Fibroblast of pulmonary artery (primary cell): ENCODE measurements around the gene ITPR3.

Source experiments
- DNase-seq: peaks from one replicate; pipeline ENCODE4 v3.0.0-alpha.2; 2010; ENCODE audit warnings: low read depth
- H3K4me3 ChIP-seq: replicated peaks from 2 replicates; pipeline ENCODE4 v1.5.1; 2011; ENCODE audit warnings: low read depth, mild to moderate bottlenecking, control low read depth, low read length, moderate library complexity
- TF ChIP-seq, protein P1 (sequence below): IDR thresholded peaks from 2 replicates; pipeline ENCODE4 v1.5.1; 2011; ENCODE audit warnings: mild to moderate bottlenecking, control low read depth, low read length, inconsistent platforms; ENCODE audit errors: missing control alignments

ITPR3 gene

DNA sequence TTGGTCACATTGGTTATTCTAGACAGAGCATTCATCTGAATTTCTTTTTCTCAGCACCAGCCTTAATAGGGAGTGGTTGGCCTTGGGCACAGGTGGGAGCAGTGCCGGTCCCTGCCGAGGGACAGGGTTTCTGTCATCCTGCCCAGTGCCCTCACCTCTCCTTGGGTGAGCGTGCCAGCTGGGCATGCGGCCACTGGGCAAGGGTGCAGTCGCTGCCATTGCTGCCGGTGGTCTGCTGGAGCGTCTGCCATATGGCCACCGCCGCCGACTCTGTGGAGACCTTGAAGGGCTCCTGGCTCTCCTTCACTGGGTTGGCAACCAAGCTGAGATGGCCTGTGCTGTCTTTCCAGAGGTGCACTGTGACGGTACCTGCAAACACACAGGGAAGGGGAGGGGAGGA is 106.8 kb downstream of the ITPR3 start:
- TF ChIP-seq, protein P1, sequence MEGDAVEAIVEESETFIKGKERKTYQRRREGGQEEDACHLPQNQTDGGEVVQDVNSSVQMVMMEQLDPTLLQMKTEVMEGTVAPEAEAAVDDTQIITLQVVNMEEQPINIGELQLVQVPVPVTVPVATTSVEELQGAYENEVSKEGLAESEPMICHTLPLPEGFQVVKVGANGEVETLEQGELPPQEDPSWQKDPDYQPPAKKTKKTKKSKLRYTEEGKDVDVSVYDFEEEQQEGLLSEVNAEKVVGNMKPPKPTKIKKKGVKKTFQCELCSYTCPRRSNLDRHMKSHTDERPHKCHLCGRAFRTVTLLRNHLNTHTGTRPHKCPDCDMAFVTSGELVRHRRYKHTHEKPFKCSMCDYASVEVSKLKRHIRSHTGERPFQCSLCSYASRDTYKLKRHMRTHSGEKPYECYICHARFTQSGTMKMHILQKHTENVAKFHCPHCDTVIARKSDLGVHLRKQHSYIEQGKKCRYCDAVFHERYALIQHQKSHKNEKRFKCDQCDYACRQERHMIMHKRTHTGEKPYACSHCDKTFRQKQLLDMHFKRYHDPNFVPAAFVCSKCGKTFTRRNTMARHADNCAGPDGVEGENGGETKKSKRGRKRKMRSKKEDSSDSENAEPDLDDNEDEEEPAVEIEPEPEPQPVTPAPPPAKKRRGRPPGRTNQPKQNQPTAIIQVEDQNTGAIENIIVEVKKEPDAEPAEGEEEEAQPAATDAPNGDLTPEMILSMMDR: no peak
- no peak overlapping the region for H3K4me3 ChIP-seq
- DNase-seq: no peak

DNA sequence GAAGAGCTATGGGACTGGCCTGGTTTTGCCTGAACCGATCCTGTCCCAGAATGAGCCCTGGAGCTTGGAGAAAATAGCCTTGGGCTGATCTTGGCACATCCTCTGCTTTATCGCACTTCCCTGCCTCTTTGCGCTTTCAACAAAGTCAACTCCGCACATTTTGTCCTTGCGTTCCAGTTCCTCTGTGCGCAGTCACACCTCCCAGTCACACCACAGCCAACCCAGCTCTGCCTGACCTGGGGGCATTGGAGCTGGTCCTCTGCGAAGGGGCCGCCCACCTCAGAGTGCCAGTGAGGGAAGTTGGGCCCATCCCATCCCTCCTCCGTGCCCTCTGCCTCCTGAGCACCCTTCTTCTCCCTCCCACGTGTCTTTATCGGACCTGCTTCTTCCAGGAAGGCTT is 107.3 kb downstream of the ITPR3 start:
- TF ChIP-seq, protein P1: no peak
- no peak for DNase-seq
- no peak overlapping the region for H3K4me3 ChIP-seq

DNA sequence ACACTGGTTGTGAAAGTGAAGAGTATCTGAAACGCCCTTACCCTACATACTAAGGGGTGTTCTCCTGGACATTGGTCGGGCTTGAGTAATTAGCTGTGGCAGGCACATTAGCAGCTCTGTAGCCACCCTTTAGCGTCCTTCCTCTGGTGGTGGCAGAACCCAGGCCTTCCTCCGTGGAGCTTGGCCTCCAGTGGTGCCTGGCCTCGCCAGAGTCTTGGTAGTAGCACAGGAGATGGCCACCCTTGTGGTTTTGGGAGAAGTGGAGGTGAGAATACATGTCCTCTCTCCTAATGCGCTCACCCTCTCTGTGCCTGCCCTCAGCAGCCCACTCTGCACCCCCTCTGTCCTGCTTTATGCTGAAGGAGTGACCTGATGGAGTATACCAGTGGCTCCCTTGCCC is 107.9 kb downstream of the ITPR3 start:
- TF ChIP-seq, protein P1: no peak
- H3K4me3 ChIP-seq: no peak overlapping the region
- DNase-seq: no peak

DNA sequence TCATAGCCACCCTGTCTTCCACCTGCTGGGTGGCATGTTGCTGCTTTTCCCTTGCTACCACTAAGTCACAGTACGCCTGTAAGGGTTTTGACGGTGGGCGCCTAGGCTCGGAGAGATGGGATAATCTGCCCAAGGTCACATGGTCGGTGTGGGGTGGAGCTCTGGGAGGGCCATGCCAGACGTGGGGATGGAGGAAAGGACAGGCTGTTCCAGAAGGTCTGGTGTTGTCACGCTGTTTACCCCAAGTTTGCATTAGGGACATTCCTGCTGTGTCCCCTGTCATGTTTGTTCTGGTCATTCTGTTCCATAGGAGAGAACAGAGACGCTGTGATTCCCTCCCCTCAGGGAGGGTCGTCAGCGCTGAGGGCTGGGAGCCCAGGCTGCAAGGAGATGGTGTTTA is 109.5 kb downstream of the ITPR3 start:
- TF ChIP-seq, protein P1: no peak
- DNase-seq: no peak

DNA sequence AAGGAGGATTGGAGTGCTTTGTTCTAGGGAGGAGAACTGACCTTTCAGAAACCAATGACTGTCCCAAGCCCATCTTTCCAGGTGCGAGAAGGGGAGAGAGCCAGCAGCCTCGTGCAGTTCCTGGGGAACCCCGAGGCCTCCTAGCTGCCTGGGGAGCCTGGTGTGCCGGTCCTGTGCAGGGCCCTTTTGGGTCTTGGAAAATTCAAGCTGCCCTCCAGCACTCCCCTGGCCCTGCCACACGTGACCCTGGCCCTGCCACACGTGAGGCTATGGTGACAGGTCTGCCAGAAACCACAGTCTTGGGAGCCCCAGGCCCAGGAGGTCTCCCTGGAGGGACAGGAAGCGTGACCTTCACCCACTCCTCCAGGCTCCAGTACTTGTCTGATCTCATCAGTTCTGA is 109.9 kb downstream of the ITPR3 start:
- H3K4me3 ChIP-seq: no peak overlapping the region
- DNase-seq: no peak
- TF ChIP-seq, protein P1: no peak

More for the DNA sequence above, 109.5 kb downstream of the ITPR3 start:
- no peak overlapping the region for H3K4me3 ChIP-seq

DNA sequence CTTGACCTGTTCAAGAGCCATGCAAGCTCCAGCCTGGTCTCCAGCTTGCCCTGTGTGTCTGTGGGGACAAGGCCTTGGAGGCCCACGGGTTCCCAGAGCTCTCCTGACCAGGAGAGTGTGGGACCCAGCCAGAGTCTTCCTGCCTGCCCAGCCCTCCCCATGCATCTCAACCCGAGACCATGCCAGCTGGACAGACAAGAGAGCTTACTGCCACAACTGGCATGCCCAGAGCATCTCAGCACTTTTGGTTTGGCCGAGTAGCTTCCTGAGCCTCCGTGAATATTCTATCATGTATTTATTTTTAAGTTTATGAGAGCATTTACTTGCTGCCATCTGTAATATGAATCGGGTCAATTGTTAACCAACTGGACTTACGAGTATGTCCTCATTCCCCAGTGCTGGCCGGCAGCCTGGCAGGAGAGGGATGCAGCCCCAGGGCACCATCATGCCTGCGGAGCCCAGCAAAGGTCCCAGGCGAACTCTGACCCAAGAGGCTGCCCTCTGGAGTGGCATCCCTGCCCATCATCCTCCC is 110.7 kb downstream of the ITPR3 start:
- TF ChIP-seq, protein P1: no peak
- no peak overlapping the region for H3K4me3 ChIP-seq
- DNase-seq: no peak

DNA sequence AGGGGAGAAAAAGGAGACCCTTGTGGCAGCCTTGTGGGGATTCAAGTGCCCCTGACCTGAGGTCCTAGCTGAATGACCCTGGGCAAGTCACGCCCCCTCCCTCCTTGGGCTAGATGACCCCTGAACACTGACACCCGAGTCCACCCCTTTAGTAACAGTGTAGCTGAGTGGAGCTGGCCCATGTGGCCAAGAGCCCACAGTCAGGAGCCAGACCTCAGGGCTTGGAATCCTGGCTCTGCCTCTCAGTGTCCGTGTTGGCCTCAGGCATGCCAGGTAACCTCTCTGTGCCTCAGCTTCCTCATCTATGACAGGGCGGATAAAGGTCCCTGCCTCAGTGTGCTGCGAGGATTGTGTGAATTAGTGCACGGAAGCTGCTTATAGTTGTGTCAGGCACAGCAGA is 111.3 kb downstream of the ITPR3 start:
- TF ChIP-seq, protein P1: no peak
- H3K4me3 ChIP-seq: no peak overlapping the region
- no peak for DNase-seq
